ENCODE data around the gene FKBP15. TPM values are rescaled to one million over a fixed set of nuclear protein-coding genes. Genes with fewer than 3 reads are reported as not detected.

The FKBP15 gene
- total RNA-seq, 1 experiment from 2014 or later: 17.6 TPM

- TF ChIP-seq CTCF (IDR thresholded peaks at IDR 0.05) (no peak), POLR2AphosphoS5 (IDR thresholded peaks at IDR 0.05; ENCODE audit: low read depth, low read length) (no peak), TCF7L2 (IDR thresholded peaks at IDR 0.05; ENCODE audit: low read depth, low read length) (no peak), REST (IDR thresholded peaks at IDR 0.05; ENCODE audit: insufficient read depth in 1 of 2, low read depth in 2 of 2, low read length in 1 of 2) (no peak), SIN3A (IDR thresholded peaks at IDR 0.05; ENCODE audit: borderline replicate concordance, insufficient read depth, low read depth, low read length) (no peak)
- intact Hi-C loops (cut with micrococcal nuclease; ENCODE audit: unreplicated experiment): no loop called here
- POLR2A ChIA-PET: interaction anchor here (0.7 kb wide), 1 partner anchor 41 kb away, joined by 11 read pairs; no protein-coding TSS in a partner anchor
- no peaks in the 10 kb centered on the region for H3K27me3 ChIP-seq (ENCODE audit: control insufficient read depth, insufficient read depth, low read length)
- DNase-seq (ENCODE audit: low read depth, low spot score) (no peak), ATAC-seq (no peak)
- CTCF ChIA-PET: no interaction called here
- H3K36me3 ChIP-seq (ENCODE audit: control insufficient read depth, insufficient read depth, low read length): no peaks in the 10 kb centered on the region
- H3K27ac ChIP-seq (ENCODE audit: low read length): no peak overlapping the region
- in situ Hi-C loops (cut with HindIII; ENCODE audit: low pct_unique_long_range_greater_than_20kb, low sequenced_read_pairs): no loop called here
- H3K4me1 ChIP-seq (ENCODE audit: control insufficient read depth, insufficient read depth, low read length): no peaks in the 10 kb centered on the region
- no peaks in the 10 kb centered on the region for H3K9me3 ChIP-seq (ENCODE audit: control insufficient read depth, insufficient read depth, low read depth, low read length)
- BruUV-seq (replicated peaks): no TSS peak
- no peak overlapping the region for H3K4me3 ChIP-seq (ENCODE audit: low read depth in 2 of 2, low read length in 2 of 2)
Measured at GRCh38 chr9:113241161-113241560, 20.1 kb upstream of the FKBP15 start.

GRCh38 chr9:113238859-113239232 lies 17.8 kb upstream of the FKBP15 start:
- Histone ChIP-seq H3K27ac (ENCODE audit: low read length) (no peak overlapping the region), H3K4me3 (ENCODE audit: low read depth in 2 of 2, low read length in 2 of 2) (no peak overlapping the region), H3K36me3 (ENCODE audit: control insufficient read depth, insufficient read depth, low read length) (no peaks in the 10 kb centered on the region), H3K27me3 (ENCODE audit: control insufficient read depth, insufficient read depth, low read length) (no peaks in the 10 kb centered on the region), H3K9me3 (ENCODE audit: control insufficient read depth, insufficient read depth, low read depth, low read length) (no peaks in the 10 kb centered on the region), H3K4me1 (ENCODE audit: control insufficient read depth, insufficient read depth, low read length) (no peaks in the 10 kb centered on the region)
- POLR2A ChIA-PET: no interaction called here
- ATAC-seq (no peak), DNase-seq (ENCODE audit: low read depth, low spot score) (no peak)
- BruUV-seq (replicated peaks): no TSS peak
- intact Hi-C loops (cut with micrococcal nuclease; ENCODE audit: unreplicated experiment) (no loop called here), in situ Hi-C loops (cut with HindIII; ENCODE audit: low pct_unique_long_range_greater_than_20kb, low sequenced_read_pairs) (no loop called here)
- TF ChIP-seq SIN3A (IDR thresholded peaks at IDR 0.05; ENCODE audit: borderline replicate concordance, insufficient read depth, low read depth, low read length) (no peak), CTCF (IDR thresholded peaks at IDR 0.05) (no peak), TCF7L2 (IDR thresholded peaks at IDR 0.05; ENCODE audit: low read depth, low read length) (no peak), POLR2AphosphoS5 (IDR thresholded peaks at IDR 0.05; ENCODE audit: low read depth, low read length) (no peak), REST (IDR thresholded peaks at IDR 0.05; ENCODE audit: insufficient read depth in 1 of 2, low read depth in 2 of 2, low read length in 1 of 2) (no peak)
- CTCF ChIA-PET: no interaction called here
